ENCODE measurements around the gene NCOA3.

NCOA3 gene

DNA sequence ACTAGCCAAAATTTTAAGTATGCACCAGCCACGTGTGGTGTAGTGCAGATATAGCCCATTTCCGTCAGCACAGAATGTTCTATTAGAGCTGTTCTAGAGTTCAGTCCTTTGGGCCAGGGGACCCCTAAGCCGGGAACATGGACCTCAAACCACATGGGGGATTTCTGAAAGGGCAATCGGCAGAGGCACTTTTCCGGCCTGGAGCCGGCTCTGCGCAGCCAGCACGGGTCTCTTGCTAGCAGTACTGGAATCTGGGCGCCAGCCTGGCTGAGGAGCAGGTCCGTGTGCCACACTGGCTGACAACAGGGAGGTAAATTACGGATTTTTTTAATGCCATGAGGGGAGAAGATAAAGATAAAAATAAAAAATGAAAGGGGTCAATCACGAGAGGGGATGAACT lies 163.1 kb downstream of the NCOA3 start:
- no peak for DNase-seq (ENCODE audit: low spot score)

DNA sequence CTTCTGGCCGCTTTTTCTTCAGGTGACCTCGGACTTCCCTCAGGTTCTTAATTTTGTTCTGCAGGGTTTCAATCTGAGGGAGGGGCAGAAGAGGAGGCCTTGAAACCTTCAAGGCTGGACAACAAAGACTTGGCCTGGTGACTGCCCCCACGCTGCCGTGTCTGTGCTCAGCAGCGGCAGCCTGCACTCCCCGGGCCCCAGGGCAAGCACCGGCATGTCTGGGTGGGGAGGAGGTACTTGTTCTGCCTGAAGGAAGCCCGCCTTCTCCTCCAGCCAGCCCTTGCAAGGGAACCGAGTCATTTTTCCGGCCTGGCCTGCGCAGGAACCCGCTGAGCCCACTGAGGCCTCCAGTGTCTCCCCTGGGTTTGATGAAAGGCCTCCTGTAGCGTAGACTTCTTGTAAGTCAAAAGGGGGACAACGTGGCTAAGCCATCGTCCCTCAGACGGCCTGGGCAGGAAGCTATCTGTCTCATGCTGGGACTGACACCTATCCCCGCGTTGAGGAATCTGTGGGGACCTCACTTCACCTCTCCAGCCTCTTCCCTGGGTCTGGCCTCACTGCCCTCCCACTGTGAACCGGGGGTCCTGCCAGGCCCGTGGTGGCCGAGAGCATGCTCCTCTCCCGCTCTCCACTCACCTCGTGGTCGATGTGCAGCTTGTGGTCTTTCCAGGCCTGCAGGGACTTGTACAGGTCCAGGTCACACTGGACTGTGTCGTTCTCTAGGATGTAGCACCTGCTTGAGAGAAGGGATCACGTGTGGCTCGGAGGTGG lies 163.7 kb downstream of the NCOA3 start:
- no peak for DNase-seq (ENCODE audit: low spot score)

DNA sequence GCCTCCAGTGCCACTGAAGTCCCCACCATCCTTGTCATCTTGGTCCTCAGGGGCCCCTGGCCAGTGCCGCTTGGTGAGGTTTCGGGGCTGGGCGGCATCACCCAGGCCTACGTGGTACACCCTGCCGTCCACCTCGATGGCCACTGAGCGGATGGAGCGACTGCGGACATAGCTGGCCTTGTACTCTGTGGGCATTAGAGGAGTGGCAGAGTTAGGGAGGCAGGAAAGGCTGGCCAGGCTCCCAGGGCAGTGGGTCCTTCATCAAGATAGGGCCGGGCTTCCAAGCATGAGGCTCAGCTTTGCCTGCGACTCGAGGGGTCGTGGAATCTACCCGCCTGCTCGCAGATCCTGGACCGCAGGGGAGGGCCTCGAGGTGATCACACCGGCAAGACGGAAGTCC lies 164.6 kb downstream of the NCOA3 start:
- DNase-seq (ENCODE audit: low spot score): no peak

GRCh38 chr20:47667086-47667485 lies 165.4 kb downstream of the NCOA3 start:
- no peak for DNase-seq (ENCODE audit: low spot score)

- no peak for DNase-seq (ENCODE audit: low spot score)
Measured at GRCh38 chr20:47667531-47668312, 166.0 kb downstream of the NCOA3 start.

DNA sequence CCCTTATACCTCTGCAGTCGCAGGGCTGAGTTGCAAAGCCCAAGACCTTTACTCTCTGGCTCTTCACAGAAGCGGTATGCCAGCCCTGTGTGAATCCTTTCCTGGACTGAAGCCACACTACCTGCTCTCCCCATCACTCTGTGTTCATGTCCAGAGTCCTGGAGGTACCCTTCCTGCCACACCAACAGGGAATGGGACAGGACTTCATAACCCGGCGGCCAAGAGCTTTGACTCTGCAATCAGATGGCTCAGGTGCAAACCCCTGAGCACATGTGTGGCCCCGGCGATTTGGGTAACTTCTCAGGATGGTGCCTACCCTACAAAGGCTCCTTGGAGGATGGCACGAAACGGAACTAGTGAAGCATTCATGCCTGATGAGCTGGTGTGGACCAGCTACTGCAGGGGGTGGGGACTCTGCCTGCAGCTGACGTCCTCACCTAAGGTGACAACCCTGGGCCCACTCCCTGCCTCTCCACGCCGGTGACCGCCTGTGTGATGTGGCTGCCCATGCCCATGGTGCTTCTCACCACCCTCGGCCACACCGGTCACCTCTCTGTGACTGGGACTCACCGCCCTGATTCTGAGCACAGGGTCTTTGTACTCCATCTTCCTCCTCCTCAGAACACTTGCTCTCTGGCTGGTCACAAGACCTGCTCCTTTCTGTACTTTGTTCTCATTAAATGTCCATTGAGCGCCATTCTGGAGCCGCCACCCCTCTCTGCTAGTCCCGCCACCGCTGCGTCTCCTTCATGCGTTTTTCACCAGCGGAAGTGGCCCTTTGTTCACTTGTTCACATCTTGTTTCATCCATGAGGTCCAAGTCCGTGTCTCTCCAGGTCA lies 166.8 kb downstream of the NCOA3 start:
- no peak for DNase-seq (ENCODE audit: low spot score)

GRCh38 chr20:47669152-47669425 lies 167.4 kb downstream of the NCOA3 start:
- no peak for DNase-seq (ENCODE audit: low spot score)

DNA sequence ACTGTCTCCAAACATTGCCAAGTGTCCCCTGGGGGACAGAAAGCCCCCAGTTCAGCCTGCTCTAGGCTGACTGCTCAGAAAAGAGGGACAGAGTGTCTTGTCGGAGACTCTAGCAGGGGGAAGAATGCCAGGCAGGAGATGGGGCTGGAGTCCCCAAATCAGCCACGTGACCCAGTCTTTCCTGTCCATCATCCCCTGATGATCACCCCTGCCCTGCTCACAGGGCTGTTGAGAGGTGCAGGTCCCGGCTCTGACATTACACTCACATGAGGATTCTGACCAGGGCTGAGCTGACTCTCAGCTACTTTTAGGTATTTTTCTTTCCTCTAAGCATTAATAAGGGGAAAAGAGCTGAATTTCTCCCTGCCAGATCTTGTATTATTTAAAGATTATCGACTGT lies 167.8 kb downstream of the NCOA3 start:
- no peak for DNase-seq (ENCODE audit: low spot score)

DNA sequence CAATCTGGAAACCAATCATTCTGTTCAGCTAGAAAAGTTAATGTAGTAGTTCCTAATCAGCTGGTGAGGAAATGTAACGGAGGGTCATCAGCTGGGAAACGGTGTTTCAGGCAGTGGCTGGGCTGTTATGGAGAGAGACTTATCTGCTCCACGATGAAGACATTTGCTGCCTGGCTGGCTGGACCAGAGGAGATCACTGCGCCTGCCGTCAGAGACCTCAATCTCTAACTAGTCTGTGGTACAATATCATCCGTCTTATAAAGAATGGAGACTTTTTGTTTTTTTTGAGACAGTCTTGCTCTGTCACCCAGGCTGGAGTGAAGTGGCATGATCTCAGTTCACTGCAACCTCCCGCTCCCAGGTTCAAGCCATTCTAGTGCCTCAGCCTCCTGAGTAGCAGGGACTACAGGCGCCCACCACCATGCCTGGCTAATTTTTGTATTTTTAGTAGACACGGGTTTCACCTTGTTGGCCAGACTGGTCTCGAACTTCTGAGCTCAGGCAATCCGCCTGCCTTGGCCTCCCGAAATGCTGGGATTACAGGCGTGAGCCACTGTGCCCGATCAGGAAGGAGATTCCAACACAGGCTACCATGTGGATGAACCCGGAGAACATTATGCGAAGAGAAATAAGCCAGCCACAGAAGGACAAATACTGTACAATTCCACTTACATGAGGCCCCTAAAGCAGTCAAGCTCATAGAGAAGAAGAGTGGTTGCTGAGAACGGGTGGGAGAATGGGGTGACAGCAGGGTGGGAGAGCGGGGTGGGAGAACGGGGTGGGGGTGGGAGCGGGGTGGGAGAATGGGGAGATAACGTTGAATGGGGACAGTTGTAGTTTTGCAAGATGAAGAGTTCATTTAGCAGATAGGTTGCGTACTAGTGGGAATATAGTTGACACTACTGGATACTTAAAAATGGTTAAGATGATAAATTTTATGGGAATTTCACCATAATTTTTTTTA lies 168.5 kb downstream of the NCOA3 start:
- DNase-seq (ENCODE audit: low spot score): no peak

GRCh38 chr20:47670913-47671312 lies 169.2 kb downstream of the NCOA3 start:
- no peak for DNase-seq (ENCODE audit: low spot score)

DNA sequence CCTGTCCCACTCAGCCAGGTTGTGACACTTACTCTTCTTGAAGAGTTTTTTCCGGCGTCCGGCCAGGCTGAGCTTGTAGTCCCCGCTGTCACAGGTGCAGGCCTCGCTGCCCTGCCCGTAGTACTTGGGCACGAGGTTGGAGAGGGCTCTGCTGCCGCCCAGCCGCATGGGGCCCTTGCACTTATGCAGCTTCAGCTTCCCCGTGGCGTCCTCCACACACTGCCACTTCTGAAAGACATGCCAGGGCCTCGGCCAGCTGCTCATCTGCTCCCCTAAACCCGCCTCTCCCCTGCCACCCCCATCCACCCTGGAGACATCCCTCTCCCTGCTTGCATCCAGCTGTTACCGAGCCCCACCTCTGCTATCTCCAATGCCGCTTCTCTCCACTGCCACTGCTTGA lies 170.5 kb downstream of the NCOA3 start:
- no peak for DNase-seq (ENCODE audit: low spot score)

- no peak for DNase-seq (ENCODE audit: low spot score)
Measured at GRCh38 chr20:47672886-47673670, 171.4 kb downstream of the NCOA3 start.

- DNase-seq (ENCODE audit: low spot score): no peak
Measured at GRCh38 chr20:47673671-47673955, 171.9 kb downstream of the NCOA3 start.

DNA sequence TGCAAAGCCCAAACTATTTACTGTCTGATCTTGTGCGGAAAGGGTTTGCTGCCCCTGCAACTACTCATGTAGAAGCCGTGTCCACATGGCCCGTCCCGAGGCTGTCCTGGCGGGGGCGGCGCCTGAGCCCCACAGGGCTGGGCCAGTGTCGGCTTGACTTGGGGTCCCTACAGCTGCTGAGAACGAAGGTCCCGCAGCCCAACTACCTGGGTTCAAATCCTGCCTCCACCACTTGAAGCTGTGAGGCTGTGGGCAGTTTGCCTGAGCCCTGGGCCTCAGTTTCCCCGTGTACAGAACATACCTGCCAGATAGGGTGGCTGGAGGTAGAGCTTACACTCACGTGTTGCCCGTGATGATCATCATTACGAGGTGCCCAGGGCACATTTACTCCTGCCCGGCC lies 172.5 kb downstream of the NCOA3 start:
- no peak for DNase-seq (ENCODE audit: low spot score)

GRCh38 chr20:47674686-47675085 lies 173.0 kb downstream of the NCOA3 start:
- DNase-seq (ENCODE audit: low spot score): no peak

- DNase-seq (ENCODE audit: low spot score): no peak
Measured at GRCh38 chr20:47675190-47676142, 173.8 kb downstream of the NCOA3 start.

GRCh38 chr20:47676219-47676721 lies 174.6 kb downstream of the NCOA3 start:
- no peak for DNase-seq (ENCODE audit: low spot score)

GRCh38 chr20:47676912-47677634 lies 175.4 kb downstream of the NCOA3 start:
- no peak for DNase-seq (ENCODE audit: low spot score)
